Mononuclear cell (primary cell): Measurements from ENCODE around the gene LGALS16. TPM values are rescaled to one million over a fixed set of nuclear protein-coding genes. Genes with fewer than 3 reads are reported as not detected.
"Not testable (repeated sequence)": the region's sequence is repeated elsewhere in the genome, so short reads cannot be mapped to it uniquely, and the experiment has no call there.

Source experiments
- H3K27me3 ChIP-seq: 2 replicates; pipeline ENCODE4 v1.6.0; 2011; ENCODE audit warnings: low read length, control low read depth; ENCODE audit not compliant: insufficient read depth
- H3K4me1 ChIP-seq: 2 replicates; pipeline ENCODE4 v1.5.1; 2011; ENCODE audit warnings: mild to moderate bottlenecking, low read length, control low read depth; ENCODE audit not compliant: insufficient read depth
- H3K4me3 ChIP-seq: 2 replicates; pipeline ENCODE4 v1.5.1; 2011; ENCODE audit warnings: mild to moderate bottlenecking, low read length, moderate library complexity
- H3K9me3 ChIP-seq: 2 replicates; pipeline ENCODE4 v1.5.1; 2011; ENCODE audit warnings: low read depth, mild to moderate bottlenecking, control low read depth, low read length
- total RNA-seq: library from RNA; depleted of rRNA; stranded (reverse); fragments of >200 nt; gene quantifications from one replicate; pipeline ENCODE4 v1.2.3, GENCODE V29; 2012

The LGALS16 gene
- total RNA-seq, 1 donor: not detected

DNA sequence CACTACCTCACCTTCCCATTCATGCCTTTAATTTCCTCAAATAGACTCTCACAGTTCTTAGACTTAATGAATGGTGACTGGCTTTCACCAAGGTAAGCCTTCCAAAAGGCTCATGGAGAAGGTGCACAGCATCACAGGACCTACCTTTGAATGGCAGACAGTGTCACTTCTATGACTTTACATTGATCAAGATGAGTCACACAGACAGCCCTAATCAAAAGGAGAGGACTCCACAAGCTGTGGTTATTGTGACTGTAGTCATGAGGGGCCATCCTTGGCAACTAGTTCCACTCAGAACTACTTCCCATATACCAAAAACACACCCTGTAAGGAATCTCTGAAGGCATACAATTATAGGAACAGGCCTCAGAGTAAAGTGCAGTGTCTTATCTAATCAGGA is 5.9 kb downstream of the LGALS16 start:
- H3K4me3 ChIP-seq: no peak overlapping the region
- H3K4me1 ChIP-seq: no peaks in the 10 kb centered on the region
- no peaks in the 10 kb centered on the region for H3K9me3 ChIP-seq
- peaks cover 10% of the 10 kb centered on the region for H3K27me3 ChIP-seq

DNA sequence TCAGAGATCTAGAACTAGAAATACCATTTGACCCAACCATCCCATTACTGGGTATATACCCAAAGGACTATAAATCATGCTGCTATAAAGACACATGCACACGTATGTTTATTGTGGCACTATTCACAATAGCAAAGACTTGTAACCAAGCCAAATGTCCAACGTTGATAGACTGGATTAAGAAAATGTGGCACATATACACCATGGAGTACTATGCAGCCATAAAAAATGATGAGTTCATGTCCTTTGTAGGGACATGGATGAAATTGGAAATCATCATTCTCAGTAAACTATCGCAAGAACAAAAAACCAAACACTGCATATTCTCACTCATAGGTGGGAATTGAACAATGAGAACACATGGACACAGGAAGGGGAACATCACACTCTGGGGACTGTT is 14.1 kb downstream of the LGALS16 start:
- not testable (repeated sequence) for H3K27me3 ChIP-seq, H3K9me3 ChIP-seq, H3K4me3 ChIP-seq, H3K4me1 ChIP-seq

- Histone ChIP-seq H3K9me3 (no peaks in the 10 kb centered on the region), H3K4me3 (no peak overlapping the region), H3K4me1 (peaks cover 4% of the 10 kb centered on the region), H3K27me3 (no peaks in the 10 kb centered on the region)
These were observed 15.3 kb downstream of the LGALS16 start for GRCh38 chr19:39670998-39671397.

DNA sequence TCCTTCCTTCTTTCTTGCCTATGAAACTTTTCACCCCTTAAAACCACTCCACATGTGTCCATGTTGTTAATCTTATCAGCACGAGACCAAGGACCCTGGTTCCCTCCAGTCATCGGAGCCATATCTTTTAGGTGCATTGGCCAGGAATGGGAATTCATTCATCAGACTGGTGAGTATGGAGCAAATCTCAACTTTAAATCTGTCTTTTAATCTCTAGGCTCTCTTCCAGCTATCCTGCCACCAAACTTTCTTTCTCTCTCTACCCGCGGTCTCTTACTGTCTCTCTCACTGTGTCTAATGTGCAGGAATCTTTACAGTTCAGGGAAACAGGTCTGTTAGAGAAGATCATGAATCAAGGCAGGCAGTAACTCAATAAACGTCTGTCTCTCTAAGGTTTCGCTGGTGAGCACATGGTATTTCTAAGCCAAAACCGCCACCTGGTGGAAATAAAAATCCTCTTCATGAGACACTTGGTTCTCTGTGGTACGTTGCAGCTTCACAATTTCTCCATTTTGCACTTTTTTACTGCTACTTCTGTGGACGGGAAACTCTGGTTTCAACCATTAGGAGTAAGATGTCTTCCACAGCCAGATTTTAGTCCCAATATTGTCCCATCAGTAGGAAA is 16.1 kb downstream of the LGALS16 start:
- Histone ChIP-seq H3K4me3 (no peak overlapping the region), H3K4me1 (peaks cover 4% of the 10 kb centered on the region), H3K27me3 (no peaks in the 10 kb centered on the region), H3K9me3 (no peaks in the 10 kb centered on the region)

GRCh38 chr19:39672473-39672872 is 16.8 kb downstream of the LGALS16 start:
- Histone ChIP-seq H3K9me3 (no peaks in the 10 kb centered on the region), H3K4me1 (peaks cover 4% of the 10 kb centered on the region), H3K4me3 (no peak overlapping the region), H3K27me3 (no peaks in the 10 kb centered on the region)

DNA sequence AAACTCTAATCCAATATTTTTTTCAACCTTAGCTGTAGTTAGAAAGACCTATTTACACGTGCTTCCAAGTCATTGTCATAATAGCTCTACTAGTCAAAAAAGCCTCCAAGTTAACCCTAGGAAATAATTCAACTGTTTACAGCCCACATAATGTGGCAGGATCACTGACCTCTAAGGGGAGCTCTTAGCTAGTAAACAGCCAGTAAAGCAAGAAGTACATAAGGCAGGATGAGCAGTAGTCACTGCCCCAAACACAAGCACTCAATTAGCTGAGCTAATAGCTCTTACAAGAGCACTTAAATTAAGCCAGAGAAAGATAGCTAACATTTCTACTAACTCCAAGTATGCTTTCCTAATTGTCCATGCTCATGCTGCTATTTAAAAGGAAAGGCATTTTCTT is 18.1 kb downstream of the LGALS16 start:
- not testable (repeated sequence) for H3K4me1 ChIP-seq, H3K9me3 ChIP-seq, H3K4me3 ChIP-seq, H3K27me3 ChIP-seq

DNA sequence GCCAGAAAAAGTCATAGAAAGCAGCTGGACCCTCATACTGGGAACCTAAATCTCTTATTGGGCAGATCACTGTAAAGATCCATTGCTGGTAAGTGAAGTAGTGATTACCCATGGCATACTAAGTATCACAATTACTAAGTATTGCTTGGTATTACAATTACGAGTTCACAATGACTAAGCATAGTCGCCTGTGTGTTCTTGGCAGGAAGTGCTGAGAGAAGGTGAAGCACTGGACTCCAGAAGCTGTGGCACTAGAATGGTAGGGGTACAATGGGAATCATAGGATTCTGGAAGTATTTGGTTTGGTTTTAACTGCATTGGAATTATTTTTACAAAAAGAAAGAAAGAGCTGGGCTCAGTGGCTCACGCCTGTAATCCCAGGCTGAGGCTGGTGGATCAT is 20.3 kb downstream of the LGALS16 start:
- Histone ChIP-seq H3K4me3 (no peak overlapping the region), H3K27me3 (no peaks in the 10 kb centered on the region), H3K9me3 (no peaks in the 10 kb centered on the region), H3K4me1 (peaks cover 8% of the 10 kb centered on the region)

GRCh38 chr19:39677961-39678889 is 22.5 kb downstream of the LGALS16 start:
- Histone ChIP-seq H3K4me1 (peaks cover 6% of the 10 kb centered on the region), H3K27me3 (no peaks in the 10 kb centered on the region), H3K4me3 (no peak overlapping the region), H3K9me3 (no peaks in the 10 kb centered on the region)

DNA sequence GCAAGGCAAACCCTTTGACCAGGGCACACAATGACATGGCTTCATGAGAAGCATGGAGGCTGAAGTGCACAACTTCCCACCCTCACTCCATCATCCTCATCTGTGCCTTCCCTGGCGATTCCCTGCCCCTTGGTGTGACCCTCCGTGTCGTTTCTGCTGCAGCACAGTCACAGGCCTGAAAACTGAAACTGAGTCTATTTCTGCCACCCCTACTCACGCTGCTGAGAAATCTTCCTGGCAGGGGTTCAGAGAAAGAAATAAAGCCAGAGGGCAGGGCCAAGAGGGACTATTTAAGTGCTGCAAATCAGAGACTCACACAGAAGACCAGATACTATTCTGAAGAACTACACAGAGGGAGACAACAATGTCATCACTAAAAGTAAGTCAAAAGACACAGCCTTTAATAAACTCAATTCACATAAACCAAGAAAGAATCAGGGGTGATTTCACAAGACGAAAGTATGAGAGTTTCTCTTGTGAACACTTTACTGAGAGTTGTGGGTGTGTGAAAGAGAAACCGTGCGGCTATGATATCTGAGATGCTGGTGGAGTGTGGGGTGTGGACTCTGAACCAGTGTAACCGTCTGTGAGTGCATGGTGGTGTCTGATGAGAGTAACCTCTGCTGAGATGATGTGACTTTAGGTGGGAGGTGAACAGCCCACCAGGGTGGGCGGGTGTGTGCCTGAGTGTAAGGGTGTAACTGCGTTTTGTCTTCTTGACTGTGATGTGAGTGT is 23.5 kb downstream of the LGALS16 start:
- Histone ChIP-seq H3K27me3 (no peaks in the 10 kb centered on the region), H3K4me1 (peaks cover 4% of the 10 kb centered on the region), H3K4me3 (no peak overlapping the region), H3K9me3 (no peaks in the 10 kb centered on the region)

- Histone ChIP-seq H3K4me1 (peaks cover 4% of the 10 kb centered on the region), H3K9me3 (no peaks in the 10 kb centered on the region), H3K4me3 (no peak overlapping the region), H3K27me3 (no peaks in the 10 kb centered on the region)
These were observed 24.1 kb downstream of the LGALS16 start for GRCh38 chr19:39679791-39680168.

- Histone ChIP-seq H3K27me3 (no peaks in the 10 kb centered on the region), H3K4me3 (no peak overlapping the region)
These were observed 24.9 kb downstream of the LGALS16 start for GRCh38 chr19:39680593-39680992.

DNA sequence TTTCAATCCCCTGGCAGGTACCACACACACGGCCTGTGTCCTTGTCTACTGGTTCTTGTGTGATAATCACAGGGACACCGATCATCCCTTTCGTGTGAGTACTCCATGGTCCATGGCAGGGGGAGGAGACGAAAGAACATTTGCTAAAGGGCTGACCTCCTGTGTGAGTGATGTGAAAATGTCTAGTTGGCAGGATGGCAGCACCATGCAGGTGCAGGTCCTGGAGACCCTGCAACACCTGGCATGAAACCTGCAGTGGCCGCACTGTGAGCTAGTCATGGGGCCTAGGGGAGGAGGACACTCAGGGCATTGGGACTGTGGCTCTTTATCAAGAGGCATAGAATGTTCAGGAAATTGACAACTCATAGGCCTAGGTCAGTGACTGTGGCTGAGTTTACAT is 25.7 kb downstream of the LGALS16 start:
- Histone ChIP-seq H3K4me1 (peaks cover 4% of the 10 kb centered on the region), H3K27me3 (no peaks in the 10 kb centered on the region), H3K9me3 (no peaks in the 10 kb centered on the region), H3K4me3 (no peak overlapping the region)

More at GRCh38 chr19:39680593-39680992, 24.9 kb downstream of the LGALS16 start:
- Histone ChIP-seq H3K4me1 (peaks cover 4% of the 10 kb centered on the region), H3K9me3 (no peaks in the 10 kb centered on the region)

GRCh38 chr19:39684267-39684666 is 28.6 kb downstream of the LGALS16 start:
- Histone ChIP-seq H3K9me3 (no peaks in the 10 kb centered on the region), H3K4me3 (no peak overlapping the region), H3K4me1 (no peaks in the 10 kb centered on the region), H3K27me3 (no peaks in the 10 kb centered on the region)

GRCh38 chr19:39686739-39687138 is 31.0 kb downstream of the LGALS16 start:
- Histone ChIP-seq H3K4me1 (no peaks in the 10 kb centered on the region), H3K27me3 (peaks cover 2% of the 10 kb centered on the region), H3K9me3 (no peaks in the 10 kb centered on the region), H3K4me3 (no peak overlapping the region)

DNA sequence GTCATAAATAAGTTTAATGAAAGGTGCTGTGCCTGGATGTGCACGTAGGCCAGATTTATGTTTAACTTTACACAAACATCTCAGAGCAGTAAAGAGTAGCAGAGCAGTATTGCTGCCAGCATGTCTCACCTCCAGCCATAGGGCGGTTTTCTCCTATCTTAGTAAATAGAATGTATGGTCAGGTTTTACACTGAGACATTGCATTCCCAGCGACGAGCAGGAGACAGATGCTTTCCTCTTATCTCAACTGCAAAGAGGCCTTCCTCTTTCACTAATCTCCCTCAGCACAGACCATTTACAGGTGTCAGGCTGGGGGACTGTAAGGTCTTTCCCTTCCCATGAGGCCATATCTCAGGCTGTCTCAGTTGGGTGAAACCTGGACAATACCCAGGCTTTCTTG is 32.9 kb downstream of the LGALS16 start:
- H3K4me1 ChIP-seq, H3K4me3 ChIP-seq, H3K9me3 ChIP-seq, H3K27me3 ChIP-seq: not testable (repeated sequence)
